Stomach (tissue), 4 donors: Measurements from ENCODE around the gene ADNP2.

ENCODE experiments used
- CTCF ChIP-seq, 7 experiments: fragments of 450-650 bp in 4 of 7; fragments of 200-600 bp in 3 of 7; sonication (generic) in 3 of 7; IDR thresholded peaks; one replicate each; pipeline ENCODE4 v1.5.1; 2016 to 2019; ENCODE audit warnings: antibody characterized with exemption in 7 of 7, control low read depth in 2 of 7, mild to moderate bottlenecking in 1 of 7
- EP300 ChIP-seq: sonication (generic); formaldehyde crosslinking; IDR thresholded peaks from one replicate; pipeline ENCODE4 v1.6.1; 2017; ENCODE audit warnings: antibody characterized with exemption
- POLR2A ChIP-seq, 4 donors: fragments of 450-650 bp; IDR thresholded peaks; one replicate each; pipeline ENCODE4 v1.6.1; 2016; ENCODE audit warnings: antibody characterized with exemption in 4 of 4, control low read depth in 2 of 4, mild to moderate bottlenecking in 1 of 4, moderate library complexity in 1 of 4
- POLR2AphosphoS5 ChIP-seq, 3 donors: sonication (generic); formaldehyde crosslinking; IDR thresholded peaks; one replicate each; pipeline ENCODE4 v1.6.1; 2016; ENCODE audit warnings: antibody characterized with exemption in 3 of 3

- TF ChIP-seq CTCF (IDR thresholded peaks at IDR 0.05) (no peak), POLR2AphosphoS5 (IDR thresholded peaks at IDR 0.05) (no peak), EP300 (no peak), POLR2A (IDR thresholded peaks at IDR 0.05) (no peak)
These were observed 58.3 kb downstream of the ADNP2 start for GRCh38 chr18:80167331-80167730.
